K562 treated with DMSO at 1 percent for 48 hours (cell line): ENCODE measurements around the gene FBXO39. TPM values are rescaled to one million over a fixed set of nuclear protein-coding genes. Genes with fewer than 3 reads are reported as not detected.

ENCODE experiments used
- total RNA-seq: library from RNA; unstranded; fragments of 300-600 nt; gene quantifications from 2 replicates; pipeline ENCODE4 v1.2.3, GENCODE V29; 2022; ENCODE audit warnings: low replicate concordance; ENCODE audit errors: extremely low read depth

FBXO39 gene
- not detected in 2 replicates for total RNA-seq

GRCh38 chr17:6775871-6776405 lies at the start of gene FBXO39:
TSS of gene FBXO39 (plus strand) at chr17:6776215. CDS start at chr17:6779869, 3,654 bp downstream.

GRCh38 chr17:6755731-6756184 lies 20.3 kb upstream of the FBXO39 start, which contains the start of gene XAF1:
TSS of gene XAF1 (plus strand) at chr17:6756046. CDS start at chr17:6756079, 33 bp downstream.

GRCh38 chr17:6831661-6832263 lies 55.7 kb downstream of the FBXO39 start, which contains the start of gene TEKT1:
TSS of gene TEKT1 (minus strand) at chr17:6831729. CDS start at chr17:6830376, 1,353 bp downstream.

Other genes with a start within 250 kb of the FBXO39 start
- gene PITPNM3, start 219.7 kb upstream of the FBXO39 start, total RNA-seq, result not detected in 2 replicates
- not detected in 2 replicates for gene KIAA0753, start 135.5 kb upstream of the FBXO39 start, total RNA-seq
- not detected in 2 replicates for gene TXNDC17, start 135.2 kb upstream of the FBXO39 start, total RNA-seq
- not detected in 2 replicates for gene MED31, start 124.6 kb upstream of the FBXO39 start, total RNA-seq
- gene C17orf100, start 124.5 kb upstream of the FBXO39 start, total RNA-seq, result not detected in 2 replicates
- gene SLC13A5, start 62.8 kb upstream of the FBXO39 start, total RNA-seq, result not detected in 2 replicates
- gene XAF1, start 20.2 kb upstream of the FBXO39 start, total RNA-seq, result not detected in 2 replicates
- not detected in 2 replicates for gene TEKT1, start 55.5 kb downstream of the FBXO39 start, total RNA-seq
- gene ALOX12, start 219.8 kb downstream of the FBXO39 start, total RNA-seq, result not detected in 2 replicates
- not detected in 2 replicates for gene RNASEK, start 236.4 kb downstream of the FBXO39 start, total RNA-seq
- not detected in 2 replicates for gene BCL6B, start 246.8 kb downstream of the FBXO39 start, total RNA-seq